Suprapubic skin (tissue), 3 donors: ENCODE results near the gene IL3.

Experiments
- EP300 ChIP-seq: sonication (generic); formaldehyde crosslinking; IDR thresholded peaks from one replicate; pipeline ENCODE4 v1.6.1; 2017; ENCODE audit warnings: antibody characterized with exemption
- POLR2A ChIP-seq, 2 donors: fragments of 450-650 bp; IDR thresholded peaks; one replicate each; pipeline ENCODE4 v1.6.1; 2017; ENCODE audit warnings: antibody characterized with exemption in 2 of 2, mild to moderate bottlenecking in 2 of 2, moderate library complexity in 2 of 2
- TF ChIP-seq, protein P1 (sequence below), 2 donors: fragments of 200-600 bp in 1 of 2; fragments of 450-650 bp in 1 of 2; sonication (generic) in 1 of 2; IDR thresholded peaks; one replicate each; pipeline ENCODE4 v1.5.1; 2016 to 2019; ENCODE audit warnings: antibody characterized with exemption in 2 of 2, mild to moderate bottlenecking in 1 of 2, moderate library complexity in 1 of 2

DNA sequence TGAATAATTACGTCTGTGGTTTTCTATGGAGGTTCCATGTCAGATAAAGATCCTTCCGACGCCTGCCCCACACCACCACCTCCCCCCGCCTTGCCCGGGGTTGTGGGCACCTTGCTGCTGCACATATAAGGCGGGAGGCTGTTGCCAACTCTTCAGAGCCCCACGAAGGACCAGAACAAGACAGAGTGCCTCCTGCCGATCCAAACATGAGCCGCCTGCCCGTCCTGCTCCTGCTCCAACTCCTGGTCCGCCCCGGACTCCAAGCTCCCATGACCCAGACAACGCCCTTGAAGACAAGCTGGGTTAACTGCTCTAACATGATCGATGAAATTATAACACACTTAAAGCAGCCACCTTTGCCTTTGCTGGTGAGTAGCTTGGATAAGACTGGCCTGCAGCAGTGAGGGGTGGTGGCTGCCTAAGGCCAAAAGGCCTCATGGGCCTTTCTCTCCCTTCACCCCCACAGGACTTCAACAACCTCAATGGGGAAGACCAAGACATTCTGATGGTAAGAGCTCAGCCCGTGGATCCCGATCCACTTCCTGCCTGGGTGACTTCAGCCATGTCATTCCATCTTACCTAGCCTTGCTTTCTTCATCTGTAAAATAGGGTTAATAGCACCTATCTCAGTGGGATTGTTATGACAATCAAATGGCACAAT lies at the start of gene IL3:
- TF ChIP-seq, protein P1, sequence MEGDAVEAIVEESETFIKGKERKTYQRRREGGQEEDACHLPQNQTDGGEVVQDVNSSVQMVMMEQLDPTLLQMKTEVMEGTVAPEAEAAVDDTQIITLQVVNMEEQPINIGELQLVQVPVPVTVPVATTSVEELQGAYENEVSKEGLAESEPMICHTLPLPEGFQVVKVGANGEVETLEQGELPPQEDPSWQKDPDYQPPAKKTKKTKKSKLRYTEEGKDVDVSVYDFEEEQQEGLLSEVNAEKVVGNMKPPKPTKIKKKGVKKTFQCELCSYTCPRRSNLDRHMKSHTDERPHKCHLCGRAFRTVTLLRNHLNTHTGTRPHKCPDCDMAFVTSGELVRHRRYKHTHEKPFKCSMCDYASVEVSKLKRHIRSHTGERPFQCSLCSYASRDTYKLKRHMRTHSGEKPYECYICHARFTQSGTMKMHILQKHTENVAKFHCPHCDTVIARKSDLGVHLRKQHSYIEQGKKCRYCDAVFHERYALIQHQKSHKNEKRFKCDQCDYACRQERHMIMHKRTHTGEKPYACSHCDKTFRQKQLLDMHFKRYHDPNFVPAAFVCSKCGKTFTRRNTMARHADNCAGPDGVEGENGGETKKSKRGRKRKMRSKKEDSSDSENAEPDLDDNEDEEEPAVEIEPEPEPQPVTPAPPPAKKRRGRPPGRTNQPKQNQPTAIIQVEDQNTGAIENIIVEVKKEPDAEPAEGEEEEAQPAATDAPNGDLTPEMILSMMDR (IDR thresholded peaks at IDR 0.05) = no peak
- no peak for TF ChIP-seq POLR2A (IDR thresholded peaks at IDR 0.05)
- no peak for TF ChIP-seq EP300
